Embryonic facial prominence (tissue), 1 donor: Measurements from ENCODE around the gene AP1S1.
"Not testable (repeated sequence)": the region's sequence is repeated elsewhere in the genome, so short reads cannot be mapped to it uniquely, and the experiment has no call there.

Experiments used
- DNase-seq: peaks from one replicate; pipeline ENCODE4 v3.0.0-alpha.2; 2016; ENCODE audit errors: extremely low spot score

The AP1S1 gene

GRCh38 chr7:101153969-101154692, at the start of gene AP1S1:
TSS of gene AP1S1 (plus strand) at chr7:101154476. CDS start at chr7:101154515, 39 bp downstream.
- peak; percentile 95 for DNase-seq

GRCh38 chr7:101104799-101105198, 49.5 kb upstream of the AP1S1 start:
- no peak for DNase-seq

GRCh38 chr7:101105248-101105647, 49.0 kb upstream of the AP1S1 start:
- not testable (repeated sequence) for DNase-seq

- DNase-seq, result no peak
Observed at GRCh38 chr7:101106386-101106785, 47.9 kb upstream of the AP1S1 start.

- DNase-seq, result no peak
Observed at GRCh38 chr7:101108330-101108857, 45.9 kb upstream of the AP1S1 start.

GRCh38 chr7:101108961-101109360, 45.3 kb upstream of the AP1S1 start:
- no peak for DNase-seq

- no peak for DNase-seq
Observed at GRCh38 chr7:101109368-101109767, 44.9 kb upstream of the AP1S1 start.

GRCh38 chr7:101111261-101111660, 43.0 kb upstream of the AP1S1 start:
- DNase-seq, result no peak

GRCh38 chr7:101112233-101112632, 42.0 kb upstream of the AP1S1 start:
- DNase-seq, result no peak

GRCh38 chr7:101113140-101113539, 41.1 kb upstream of the AP1S1 start:
- not testable (repeated sequence) for DNase-seq

GRCh38 chr7:101113836-101114235, 40.4 kb upstream of the AP1S1 start:
- no peak for DNase-seq

GRCh38 chr7:101114492-101114891, 39.8 kb upstream of the AP1S1 start:
- DNase-seq, result no peak

GRCh38 chr7:101115215-101115614, 39.1 kb upstream of the AP1S1 start:
- no peak for DNase-seq

- no peak for DNase-seq
Observed at GRCh38 chr7:101116898-101117297, 37.4 kb upstream of the AP1S1 start.

GRCh38 chr7:101118856-101119255, 35.4 kb upstream of the AP1S1 start:
- DNase-seq, result no peak

- DNase-seq, result no peak
Observed at GRCh38 chr7:101119876-101120275, 34.4 kb upstream of the AP1S1 start.

- no peak for DNase-seq
Observed at GRCh38 chr7:101120315-101120714, 34.0 kb upstream of the AP1S1 start.

GRCh38 chr7:101121631-101121990, 32.7 kb upstream of the AP1S1 start:
- not testable (repeated sequence) for DNase-seq

- DNase-seq, result peak; percentile 85
Observed at GRCh38 chr7:101121991-101122932, 32.0 kb upstream of the AP1S1 start.

- DNase-seq, result no peak
Observed at GRCh38 chr7:101122933-101123702, 31.2 kb upstream of the AP1S1 start.

GRCh38 chr7:101123703-101124068, 30.6 kb upstream of the AP1S1 start:
- no peak for DNase-seq
